Measurements from ENCODE around the gene PSME3IP1. TPM values are rescaled to one million over a fixed set of nuclear protein-coding genes. Genes with fewer than 3 reads are reported as not detected.
A peak's percentile ranks its signal among the peaks of the same experiment; 100 is the strongest.

The PSME3IP1 gene
- total and polyA plus RNA-seq, 2 of the 4 experiments (the other 2 are of a cell fraction): 50.2 to 75.2 TPM

DNA sequence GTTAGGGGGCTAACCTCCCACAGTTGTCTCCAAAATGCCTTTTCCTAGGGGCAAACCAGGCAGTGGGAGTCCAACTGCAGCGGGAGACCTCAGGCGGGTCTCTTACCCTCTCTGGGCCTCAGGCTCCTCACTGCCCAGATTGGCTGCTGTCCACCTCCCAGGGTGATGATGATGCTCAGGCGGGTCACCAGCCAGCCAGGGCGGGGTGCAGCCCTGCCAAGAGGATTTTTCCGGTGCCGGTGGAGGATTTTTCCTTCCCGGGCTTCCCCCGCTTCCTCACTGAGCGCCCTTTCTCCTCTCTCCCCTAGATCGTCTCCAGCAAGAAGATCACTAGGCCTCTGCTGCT, 70.7 kb downstream of the PSME3IP1 start:
- dilution Hi-C loops (cut with HindIII; ENCODE audit: low sequenced_read_pairs, unreplicated experiment): no loop called here
- BruUV-seq (replicated peaks): no TSS peak
- no peak overlapping the region for H3K23ac ChIP-seq (ENCODE audit: low read depth, low read length)
- 10% methylated on average over 2 of the region's 10 CpGs; no CpG with 5 or more reads in 1 of the 2 experiments for WGBS, 2 experiments (ENCODE audit: extremely low coverage in 2 of 2, insufficient read length in 1 of 2)
- in situ Hi-C loops (cut with MboI; ENCODE audit: low sequenced_read_pairs): no loop called here
- H3K14ac ChIP-seq (replicated peaks; ENCODE audit: low read depth, low read length): no peak overlapping the region
- no peak overlapping the region for H2BK20ac ChIP-seq (ENCODE audit: low read depth, low read length)
- H2BK120ac ChIP-seq (ENCODE audit: low read depth, low read length): no peak overlapping the region
- no peak overlapping the region for H2AK5ac ChIP-seq (ENCODE audit: low read depth, low read length)
- H3K18ac ChIP-seq (ENCODE audit: low read depth, low read length): no peak overlapping the region
- H3K4me1 ChIP-seq (ENCODE audit: control insufficient read depth, insufficient read depth, low read length): peaks cover 13% of the 10 kb centered on the region
- no peaks in the 10 kb centered on the region for H3K9me3 ChIP-seq (ENCODE audit: control insufficient read depth, insufficient read depth, low read length)
- H4K91ac ChIP-seq (ENCODE audit: insufficient read depth, low read depth, low read length): no peak overlapping the region
- H3K27me3 ChIP-seq (ENCODE audit: control insufficient read depth, insufficient read depth, low read length): no peaks in the 10 kb centered on the region
- H3K4me2 ChIP-seq (ENCODE audit: low read depth, low read length): no peak overlapping the region
- POLR2A ChIA-PET (ENCODE audit: unreplicated experiment): no interaction called here
- H4K8ac ChIP-seq (ENCODE audit: low read depth in 2 of 2, low read length in 2 of 2): no peak overlapping the region
- CTCF ChIA-PET: no interaction called here
- DNase-seq (peak; percentile 26), ATAC-seq (ENCODE audit: low read depth) (peak; percentile 45)
- no peaks in the 10 kb centered on the region for H4K20me1 ChIP-seq (ENCODE audit: insufficient read depth, low read length)
- H3K9me1 ChIP-seq (ENCODE audit: insufficient read depth, low read length): peaks cover 16% of the 10 kb centered on the region; the same call in 1 of the 2 replicates
- intact Hi-C loops (cut with micrococcal nuclease): no loop called here
- no peaks in the 10 kb centered on the region; the same call in 1 of the 2 replicates for H3K36me3 ChIP-seq (ENCODE audit: control insufficient read depth, insufficient read depth, low read length)
- H3K56ac ChIP-seq (ENCODE audit: extremely low read depth, insufficient read depth, low read length): no peak overlapping the region
- H2AK9ac ChIP-seq (replicated peaks; ENCODE audit: low read depth, low read length, poor library complexity): no peak overlapping the region
- no peak overlapping the region for H2BK5ac ChIP-seq (ENCODE audit: low read depth, low read length, poor library complexity, severe bottlenecking)
- no peak overlapping the region for H4K5ac ChIP-seq (ENCODE audit: low read depth, low read length)
- H3K27ac ChIP-seq (ENCODE audit: insufficient read depth, low read length): no peak overlapping the region
- H2BK15ac ChIP-seq (ENCODE audit: low read depth, low read length): no peak overlapping the region
- no peak overlapping the region for H3K4me3 ChIP-seq (ENCODE audit: insufficient read depth, low read depth, low read length)
- H3K9ac ChIP-seq (ENCODE audit: low read depth, low read length): no peak overlapping the region
- H3K79me1 ChIP-seq (ENCODE audit: low read depth in 1 of 2, low read length in 2 of 2): peaks cover 1 to 13% of the 10 kb centered on the region in 2 experiments; a peak in 2 of 4 replicates
- TF ChIP-seq NFE2L2 (IDR thresholded peaks at IDR 0.05; ENCODE audit: low read depth, low read length) (no peak), RAD21 (IDR thresholded peaks at IDR 0.05; ENCODE audit: low read length) (no peak), RCOR1 (IDR thresholded peaks at IDR 0.05; ENCODE audit: insufficient replicate concordance, low read length) (no peak), BHLHE40 (IDR thresholded peaks at IDR 0.05; ENCODE audit: low read depth, low read length) (no peak), MAFK (IDR thresholded peaks at IDR 0.05; ENCODE audit: low read depth, low read length) (no peak), CEBPB (IDR thresholded peaks at IDR 0.05; ENCODE audit: low read depth, low read length) (no peak), FOS (IDR thresholded peaks at IDR 0.05; ENCODE audit: low read depth, low read length) (no peak), RFX5 (IDR thresholded peaks at IDR 0.05; ENCODE audit: low read depth, low read length) (no peak), POLR2A (IDR thresholded peaks at IDR 0.05; ENCODE audit: low read depth, low read length) (no peak), CHD1 (IDR thresholded peaks at IDR 0.05; ENCODE audit: low read depth, low read length) (no peak), MAZ (IDR thresholded peaks at IDR 0.05; ENCODE audit: borderline replicate concordance, low read depth, low read length) (no peak), SMC3 (IDR thresholded peaks at IDR 0.05; ENCODE audit: low read depth, low read length) (no peak), MXI1 (IDR thresholded peaks at IDR 0.05; ENCODE audit: borderline replicate concordance, low read depth, low read length) (no peak)
- TF ChIP-seq, protein P1, sequence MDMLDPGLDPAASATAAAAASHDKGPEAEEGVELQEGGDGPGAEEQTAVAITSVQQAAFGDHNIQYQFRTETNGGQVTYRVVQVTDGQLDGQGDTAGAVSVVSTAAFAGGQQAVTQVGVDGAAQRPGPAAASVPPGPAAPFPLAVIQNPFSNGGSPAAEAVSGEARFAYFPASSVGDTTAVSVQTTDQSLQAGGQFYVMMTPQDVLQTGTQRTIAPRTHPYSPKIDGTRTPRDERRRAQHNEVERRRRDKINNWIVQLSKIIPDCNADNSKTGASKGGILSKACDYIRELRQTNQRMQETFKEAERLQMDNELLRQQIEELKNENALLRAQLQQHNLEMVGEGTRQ (IDR thresholded peaks at IDR 0.05; ENCODE audit: low read depth, low read length): no peak
- TF ChIP-seq, protein P2, sequence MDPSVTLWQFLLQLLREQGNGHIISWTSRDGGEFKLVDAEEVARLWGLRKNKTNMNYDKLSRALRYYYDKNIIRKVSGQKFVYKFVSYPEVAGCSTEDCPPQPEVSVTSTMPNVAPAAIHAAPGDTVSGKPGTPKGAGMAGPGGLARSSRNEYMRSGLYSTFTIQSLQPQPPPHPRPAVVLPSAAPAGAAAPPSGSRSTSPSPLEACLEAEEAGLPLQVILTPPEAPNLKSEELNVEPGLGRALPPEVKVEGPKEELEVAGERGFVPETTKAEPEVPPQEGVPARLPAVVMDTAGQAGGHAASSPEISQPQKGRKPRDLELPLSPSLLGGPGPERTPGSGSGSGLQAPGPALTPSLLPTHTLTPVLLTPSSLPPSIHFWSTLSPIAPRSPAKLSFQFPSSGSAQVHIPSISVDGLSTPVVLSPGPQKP (IDR thresholded peaks at IDR 0.05; ENCODE audit: borderline replicate concordance, low read depth, low read length): no peak
- TF ChIP-seq, protein P3, sequence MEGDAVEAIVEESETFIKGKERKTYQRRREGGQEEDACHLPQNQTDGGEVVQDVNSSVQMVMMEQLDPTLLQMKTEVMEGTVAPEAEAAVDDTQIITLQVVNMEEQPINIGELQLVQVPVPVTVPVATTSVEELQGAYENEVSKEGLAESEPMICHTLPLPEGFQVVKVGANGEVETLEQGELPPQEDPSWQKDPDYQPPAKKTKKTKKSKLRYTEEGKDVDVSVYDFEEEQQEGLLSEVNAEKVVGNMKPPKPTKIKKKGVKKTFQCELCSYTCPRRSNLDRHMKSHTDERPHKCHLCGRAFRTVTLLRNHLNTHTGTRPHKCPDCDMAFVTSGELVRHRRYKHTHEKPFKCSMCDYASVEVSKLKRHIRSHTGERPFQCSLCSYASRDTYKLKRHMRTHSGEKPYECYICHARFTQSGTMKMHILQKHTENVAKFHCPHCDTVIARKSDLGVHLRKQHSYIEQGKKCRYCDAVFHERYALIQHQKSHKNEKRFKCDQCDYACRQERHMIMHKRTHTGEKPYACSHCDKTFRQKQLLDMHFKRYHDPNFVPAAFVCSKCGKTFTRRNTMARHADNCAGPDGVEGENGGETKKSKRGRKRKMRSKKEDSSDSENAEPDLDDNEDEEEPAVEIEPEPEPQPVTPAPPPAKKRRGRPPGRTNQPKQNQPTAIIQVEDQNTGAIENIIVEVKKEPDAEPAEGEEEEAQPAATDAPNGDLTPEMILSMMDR (conservative IDR thresholded peaks at IDR 0.05; ENCODE audit: low read depth, low read length): no peak
- peak overlapping the region; percentile 63 for H2AFZ ChIP-seq (replicated peaks; ENCODE audit: low read length, poor library complexity)
- no peak overlapping the region for H3K4ac ChIP-seq (ENCODE audit: low read depth, low read length)
